ENCODE data around the gene TOMT.
A peak's percentile ranks its signal among the peaks of the same experiment; 100 is the strongest.

Gene TOMT, protein sequence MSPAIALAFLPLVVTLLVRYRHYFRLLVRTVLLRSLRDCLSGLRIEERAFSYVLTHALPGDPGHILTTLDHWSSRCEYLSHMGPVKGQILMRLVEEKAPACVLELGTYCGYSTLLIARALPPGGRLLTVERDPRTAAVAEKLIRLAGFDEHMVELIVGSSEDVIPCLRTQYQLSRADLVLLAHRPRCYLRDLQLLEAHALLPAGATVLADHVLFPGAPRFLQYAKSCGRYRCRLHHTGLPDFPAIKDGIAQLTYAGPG

DNA sequence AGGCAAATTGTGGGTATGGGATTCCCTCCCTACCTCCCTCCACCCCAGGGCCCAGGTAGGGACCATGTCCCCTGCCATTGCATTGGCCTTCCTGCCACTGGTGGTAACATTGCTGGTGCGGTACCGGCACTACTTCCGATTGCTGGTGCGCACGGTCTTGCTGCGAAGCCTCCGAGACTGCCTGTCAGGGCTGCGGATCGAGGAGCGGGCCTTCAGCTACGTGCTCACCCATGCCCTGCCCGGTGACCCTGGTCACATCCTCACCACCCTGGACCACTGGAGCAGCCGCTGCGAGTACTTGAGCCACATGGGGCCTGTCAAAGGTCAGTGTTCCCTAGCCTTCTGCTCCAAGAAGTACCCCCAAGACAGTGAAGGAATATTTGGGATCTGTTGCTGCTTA, at the start of gene TOMT:
Gene TOMT, plus strand, starts transcription at position 37 of the 400 bp plus-strand sequence. Its CDS starts 28 bp downstream, at position 65.
- no peak for DNase-seq (ENCODE audit: insufficient read length, low spot score)
- no peak for FAIRE-seq

DNA sequence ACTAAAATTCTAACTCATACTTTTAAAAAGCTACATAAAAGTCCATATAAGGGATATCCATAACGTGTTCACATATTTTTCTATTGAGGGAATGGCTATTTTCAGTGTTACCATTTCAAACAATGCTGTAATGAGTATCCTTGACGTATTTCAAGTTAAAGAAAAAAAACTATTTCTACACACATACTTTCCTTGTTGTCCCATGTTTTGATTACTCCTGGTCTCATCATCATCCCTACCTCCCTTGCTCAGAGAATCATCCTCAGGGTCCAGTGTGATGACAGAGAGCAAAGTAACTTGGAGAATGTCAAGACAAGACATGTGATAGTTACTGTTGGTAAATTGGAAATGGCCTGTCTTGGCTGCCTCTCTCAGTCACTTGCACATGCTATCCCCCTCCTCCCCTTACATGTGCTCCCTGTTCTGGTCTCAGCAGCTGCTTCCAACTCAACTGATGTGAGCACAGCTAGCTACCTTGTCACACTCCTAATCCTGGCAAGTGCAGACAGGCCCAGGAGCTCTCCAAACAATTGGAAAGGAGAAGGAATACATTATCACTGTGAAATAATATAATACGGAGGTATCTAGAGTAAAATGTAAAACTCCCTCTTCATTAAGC, 47.2 kb upstream of the TOMT start:
- DNase-seq (ENCODE audit: insufficient read length, low spot score) (no peak), FAIRE-seq (no peak)

DNA sequence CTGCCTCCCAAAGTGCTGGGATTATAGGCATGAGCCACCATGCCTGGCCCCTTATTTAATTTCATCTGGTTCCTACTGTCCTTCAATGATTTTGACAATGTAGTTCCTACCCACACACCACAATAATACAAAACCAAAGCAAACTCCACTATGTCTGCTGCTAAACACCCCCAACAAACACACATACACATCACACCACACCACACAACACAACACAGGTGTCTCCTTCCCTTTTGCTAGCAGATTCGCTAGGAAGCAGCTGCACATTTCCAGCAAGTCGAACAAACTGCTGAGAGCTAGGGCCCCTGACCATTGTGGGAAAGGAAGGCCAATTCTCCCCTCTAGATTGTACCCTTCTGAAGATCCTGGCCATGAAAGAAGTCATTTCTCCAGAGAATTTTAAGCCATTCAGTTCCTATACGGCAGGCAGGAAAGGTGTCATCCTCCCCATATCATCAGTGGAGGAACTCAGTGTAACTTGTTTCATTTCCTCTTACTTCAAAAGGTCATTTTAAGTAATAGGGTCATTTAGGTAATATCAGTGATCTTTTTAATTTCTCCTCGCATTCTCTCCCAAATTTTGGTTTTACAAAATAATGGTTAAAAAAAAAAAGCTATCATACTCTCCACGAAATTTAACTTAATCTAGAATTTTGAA, 43.9 kb upstream of the TOMT start:
- FAIRE-seq (no peak), DNase-seq (ENCODE audit: insufficient read length, low spot score) (no peak)

DNA sequence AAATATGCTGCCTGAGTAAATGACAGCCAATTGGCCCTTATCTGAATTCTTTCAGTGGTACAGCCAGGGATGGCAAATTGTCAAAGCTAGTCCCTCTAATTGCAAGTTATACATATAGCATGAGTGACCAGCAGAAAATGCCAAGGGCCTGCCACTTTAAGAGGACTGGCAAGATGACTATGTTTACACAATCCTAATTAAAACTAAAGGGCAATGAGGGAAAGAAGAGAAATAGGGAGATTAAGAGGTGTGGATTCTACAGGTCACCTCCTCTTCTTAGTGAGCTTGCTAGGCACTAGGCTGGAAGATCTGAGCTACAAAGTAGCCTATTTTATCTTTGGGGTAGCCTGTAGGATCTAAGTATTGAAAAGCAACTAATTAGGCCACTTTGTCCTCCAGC, 38.9 kb upstream of the TOMT start:
- no peak for DNase-seq (ENCODE audit: insufficient read length, low spot score)
- FAIRE-seq = no peak

DNA sequence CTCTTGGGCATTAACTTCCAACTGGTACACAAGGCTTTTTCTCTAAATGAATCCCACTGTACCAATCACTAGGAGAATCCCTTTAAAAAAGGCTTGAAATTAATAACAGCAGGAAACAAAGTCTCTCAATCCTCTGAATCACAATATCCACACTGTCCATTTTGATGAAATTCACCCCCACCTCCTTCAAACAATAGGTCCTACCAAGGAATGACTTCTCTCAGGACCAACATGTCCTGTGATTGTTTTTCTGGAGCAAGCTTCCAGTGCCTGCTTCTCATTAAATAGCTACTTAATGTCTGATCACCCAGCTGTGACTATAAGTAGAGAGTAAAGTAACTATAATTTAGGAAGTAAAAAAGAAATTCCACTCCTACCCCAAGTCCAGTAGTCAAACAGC, 38.5 kb upstream of the TOMT start:
- FAIRE-seq (no peak), DNase-seq (ENCODE audit: insufficient read length, low spot score) (no peak)

DNA sequence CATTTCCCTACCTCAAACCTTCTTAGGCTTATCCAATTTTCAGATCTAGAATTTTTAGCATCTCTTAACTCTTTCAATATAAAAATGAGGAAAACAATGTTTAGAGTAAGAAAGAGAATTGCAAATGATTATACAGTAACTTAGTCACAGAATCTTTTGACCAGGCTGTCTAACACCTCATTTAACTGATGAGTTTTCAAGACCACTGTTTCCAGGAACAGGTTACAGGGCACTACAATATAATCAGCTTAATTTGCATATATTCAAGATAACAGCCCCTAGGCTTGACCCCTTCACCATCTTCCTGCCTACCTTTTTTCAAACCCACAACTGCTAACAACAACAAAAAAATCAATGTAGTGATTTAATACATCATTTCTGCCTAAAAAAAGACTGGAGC, 38.0 kb upstream of the TOMT start:
- DNase-seq (ENCODE audit: insufficient read length, low spot score) = no peak
- FAIRE-seq = no peak

DNA sequence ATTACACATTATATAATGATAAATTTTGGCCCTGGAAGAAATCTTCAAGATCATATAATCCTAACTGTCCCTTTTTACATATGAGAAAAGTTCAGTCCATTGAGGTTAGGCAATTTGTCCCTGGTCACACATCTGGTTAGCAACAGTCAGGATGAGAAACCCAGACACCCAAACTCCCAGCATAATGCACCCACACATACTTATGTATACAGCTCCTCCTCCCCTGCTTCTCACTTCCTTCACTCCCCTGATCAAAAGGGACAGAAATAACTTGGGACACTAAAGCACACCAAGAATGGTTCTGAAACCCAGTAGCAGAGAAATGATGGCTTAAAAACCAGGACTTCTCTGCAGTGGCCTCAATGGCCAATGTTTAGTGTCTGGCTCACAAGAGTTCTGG, 36.5 kb upstream of the TOMT start:
- DNase-seq (ENCODE audit: insufficient read length, low spot score) = no peak
- no peak for FAIRE-seq

DNA sequence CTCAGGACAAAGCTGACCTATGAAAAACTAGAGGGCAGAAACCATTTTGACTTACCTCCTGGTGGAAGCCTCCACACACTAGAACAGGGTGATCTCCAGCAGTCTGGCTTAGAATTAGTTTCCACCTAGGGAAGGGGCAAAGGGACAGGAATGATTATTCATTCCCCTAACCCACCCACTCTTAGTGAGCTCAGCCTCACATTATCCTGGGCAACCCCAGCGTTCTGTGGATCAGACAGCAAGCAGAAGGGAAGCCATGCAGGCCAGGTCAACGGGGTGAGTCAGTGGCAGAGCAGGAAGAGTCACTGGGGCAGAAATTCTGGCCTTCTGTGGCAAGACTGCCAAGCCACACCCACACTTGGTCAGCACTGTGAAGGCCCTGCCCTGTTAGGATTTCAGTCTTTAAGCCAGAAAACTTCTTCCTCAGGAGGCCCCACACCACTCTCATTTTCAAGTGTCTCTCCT, 35.9 kb upstream of the TOMT start:
- FAIRE-seq = peak; percentile 93
- peak; percentile 84 for DNase-seq (ENCODE audit: insufficient read length, low spot score)

DNA sequence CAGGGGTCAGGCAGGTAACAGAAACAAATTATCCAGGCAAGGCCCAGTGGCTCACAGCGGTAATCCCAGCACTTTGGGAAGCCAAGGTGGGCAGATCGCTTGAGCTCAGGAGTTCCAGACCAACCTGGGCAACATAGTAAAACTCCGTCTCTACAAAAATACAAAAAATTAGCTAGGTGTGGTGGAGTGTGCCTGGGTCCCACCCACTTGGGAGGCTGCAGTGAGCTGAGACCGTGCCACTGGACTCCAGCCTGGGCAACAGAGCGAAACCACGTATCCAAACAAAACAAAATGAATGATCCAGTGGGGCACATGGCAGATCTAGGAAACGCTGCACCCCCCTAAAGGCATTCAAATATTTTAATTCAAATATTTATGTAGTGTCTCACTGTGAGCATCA, 35.2 kb upstream of the TOMT start:
- no peak for FAIRE-seq
- DNase-seq (ENCODE audit: insufficient read length, low spot score) = no peak

DNA sequence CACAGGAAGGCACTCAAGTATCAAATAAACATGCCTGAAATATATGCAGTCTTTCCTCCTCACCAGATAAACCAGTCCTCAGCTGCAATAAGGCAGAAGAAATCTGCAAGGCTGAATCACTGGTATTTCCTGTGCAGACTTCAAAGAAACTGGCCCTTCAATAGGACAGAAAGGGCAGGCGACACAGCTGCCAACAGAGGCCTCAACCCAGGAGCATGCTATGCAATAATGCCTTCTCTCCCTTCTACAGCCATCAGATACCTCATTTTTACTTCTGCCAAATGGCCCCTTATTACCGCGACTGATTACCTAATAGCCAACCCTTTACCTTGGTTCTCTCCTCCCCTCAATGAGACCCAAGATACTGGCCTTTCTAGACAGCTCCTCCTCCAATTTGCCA, 33.4 kb upstream of the TOMT start:
- FAIRE-seq (peak; percentile 88), DNase-seq (ENCODE audit: insufficient read length, low spot score) (peak; percentile 59)

DNA sequence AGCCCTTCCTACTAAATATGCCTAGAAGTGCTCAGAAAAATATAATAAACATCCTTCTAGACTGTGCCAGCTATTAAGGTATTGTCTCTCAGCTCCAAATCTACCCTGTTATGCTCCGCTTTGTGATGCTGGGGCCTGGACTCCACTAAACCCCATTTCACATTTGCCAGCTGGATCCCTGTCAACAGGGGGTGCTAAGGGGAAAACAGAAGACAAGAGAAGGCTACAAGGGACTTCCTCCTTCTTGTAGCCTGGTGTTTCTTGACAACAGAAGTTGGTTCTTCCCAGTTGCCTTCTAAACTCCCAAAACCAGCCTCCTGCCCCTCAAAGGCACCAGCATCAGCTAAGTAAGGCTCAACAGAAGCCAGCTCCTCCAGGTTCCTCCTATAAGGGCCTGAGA, 30.6 kb upstream of the TOMT start:
- DNase-seq (ENCODE audit: insufficient read length, low spot score) (no peak), FAIRE-seq (no peak)

DNA sequence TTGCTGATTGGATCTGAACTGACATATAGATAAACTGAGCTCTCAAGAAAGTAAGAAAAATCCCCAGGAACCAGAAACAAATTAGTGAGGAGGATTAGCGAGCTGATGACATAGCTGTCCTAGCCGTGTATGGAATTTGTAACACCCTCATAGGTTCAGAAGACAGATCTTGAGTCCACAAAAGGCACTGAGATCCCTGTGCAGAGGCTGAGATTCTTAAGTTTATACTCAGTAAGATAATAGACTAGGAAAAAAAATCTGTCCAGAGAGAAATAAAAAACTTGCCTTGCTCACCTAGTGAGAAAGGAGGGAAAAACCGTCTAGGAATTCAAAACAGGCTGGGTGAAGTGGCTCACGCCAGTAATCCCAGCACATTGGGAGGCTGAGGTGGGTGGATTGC, 30.0 kb upstream of the TOMT start:
- FAIRE-seq = no peak
- no peak for DNase-seq (ENCODE audit: insufficient read length, low spot score)

DNA sequence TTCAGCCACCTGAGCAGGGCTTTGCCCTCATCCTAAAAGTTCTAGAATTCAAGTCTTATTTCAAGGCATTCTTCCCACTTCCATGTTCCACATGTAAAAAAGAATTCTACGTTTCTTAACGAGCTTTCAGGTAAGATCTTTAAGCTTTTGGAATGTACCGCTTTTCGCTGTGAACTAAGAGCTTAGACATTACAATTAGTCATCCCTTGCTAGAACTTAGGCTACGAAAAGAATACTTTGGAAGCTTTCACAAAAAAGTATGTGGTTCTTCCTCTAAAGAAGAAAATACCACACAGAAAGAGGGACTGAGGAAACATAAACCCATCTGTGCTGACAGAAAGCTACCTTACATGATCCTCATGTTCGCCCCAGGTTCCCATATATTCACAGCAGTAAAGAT, 27.2 kb upstream of the TOMT start:
- DNase-seq (ENCODE audit: insufficient read length, low spot score) (no peak), FAIRE-seq (no peak)

DNA sequence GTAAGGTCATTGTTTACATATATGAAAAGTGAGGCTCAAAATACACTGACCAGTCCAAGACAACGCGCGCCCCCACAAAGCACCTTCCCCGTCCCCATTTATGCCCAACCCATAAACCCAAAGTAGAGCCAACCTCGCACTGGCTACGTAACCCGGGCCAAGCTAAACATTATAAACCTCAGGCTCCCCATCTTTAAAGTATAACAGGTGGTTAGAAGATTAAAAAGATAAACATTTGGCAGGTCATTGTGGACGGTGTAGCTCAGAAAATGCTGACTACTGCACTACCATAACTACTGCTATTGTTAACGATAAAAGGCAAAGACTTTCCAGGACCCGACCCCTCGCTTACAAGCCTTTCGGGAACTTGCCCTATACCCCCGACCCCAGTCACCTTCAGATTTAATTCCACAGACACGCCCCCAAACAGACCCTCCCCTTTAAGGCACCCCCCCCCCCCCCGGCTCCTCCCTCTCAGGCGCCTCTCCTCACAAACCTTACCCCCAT, 25.9 kb upstream of the TOMT start:
- DNase-seq (ENCODE audit: insufficient read length, low spot score) (peak; percentile 72), FAIRE-seq (no peak)

DNA sequence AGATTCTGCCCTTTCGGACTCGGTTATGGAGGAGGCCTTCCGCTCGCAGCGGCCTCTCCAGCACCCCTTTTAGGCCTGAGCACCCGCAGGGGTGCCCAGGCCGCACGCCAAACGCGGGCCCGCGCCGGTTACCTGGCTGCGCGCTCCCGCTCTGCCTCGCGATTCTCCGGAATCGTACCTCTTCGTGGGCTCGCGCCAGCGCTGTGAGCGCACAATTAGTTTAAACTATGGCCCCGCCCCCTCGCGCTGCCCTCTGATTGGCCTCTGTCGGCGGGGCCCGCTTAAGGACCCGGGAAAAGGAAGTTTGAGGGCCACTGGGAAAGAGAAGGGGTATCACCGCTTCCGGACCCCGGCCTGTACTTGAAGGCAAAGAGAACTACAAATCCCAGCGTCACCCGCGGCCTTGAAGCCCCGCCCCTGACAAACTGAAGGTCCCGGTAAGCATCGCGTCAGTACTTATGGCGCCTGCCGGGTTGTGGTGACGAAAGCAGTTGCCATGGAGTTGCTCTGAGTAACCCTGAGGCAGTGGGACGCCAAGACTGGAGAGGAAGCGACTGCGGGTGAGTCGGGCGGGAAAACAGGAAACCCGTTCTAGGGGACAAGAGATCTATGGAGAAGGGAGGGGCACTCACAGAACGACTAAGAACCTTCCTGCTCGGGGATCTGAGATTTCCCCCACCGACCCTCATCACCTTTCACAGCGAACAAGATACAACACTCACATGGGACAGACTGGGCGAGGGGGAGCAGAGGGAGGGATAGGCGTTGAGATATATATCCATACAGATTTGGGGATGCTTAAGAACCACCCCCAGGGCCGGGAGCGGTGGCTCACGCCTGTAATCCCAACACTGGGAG, 25.2 kb upstream of the TOMT start, which contains the start of the genes LRRC51 and NUMA1:
Gene LRRC51, plus strand, starts transcription at position 525 of the 858 bp plus-strand sequence. CDS start 8,234 bp downstream, outside the sequence.
Gene NUMA1, minus strand, starts transcription at position 217 of the 858 bp plus-strand sequence. CDS start 44,599 bp downstream, outside the sequence.
- DNase-seq (ENCODE audit: insufficient read length, low spot score) = peak; percentile 99
- peak; percentile 97 for FAIRE-seq

DNA sequence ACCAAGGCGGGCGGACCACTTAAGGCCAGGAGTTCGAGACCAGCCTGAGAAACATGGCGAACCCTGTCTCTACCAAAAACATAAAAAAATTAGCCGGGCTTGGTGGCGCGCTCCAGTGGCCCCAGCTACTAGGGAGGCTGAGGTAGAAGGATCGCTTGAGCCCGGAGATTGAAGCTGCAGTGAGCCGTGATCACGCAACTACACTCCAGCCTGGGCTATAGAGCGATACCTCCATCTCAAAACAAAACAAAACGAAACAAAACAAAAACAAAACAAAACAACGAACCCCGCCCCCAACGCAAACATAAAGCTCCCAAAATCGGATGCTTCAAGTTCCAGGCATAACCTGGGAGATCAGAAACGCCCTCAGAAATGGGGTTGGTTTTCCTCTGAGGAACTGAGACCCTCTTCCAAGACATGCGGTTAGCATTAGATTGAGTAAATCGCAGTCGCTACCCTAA, 24.5 kb upstream of the TOMT start:
- no peak for FAIRE-seq
- no peak for DNase-seq (ENCODE audit: insufficient read length, low spot score)

DNA sequence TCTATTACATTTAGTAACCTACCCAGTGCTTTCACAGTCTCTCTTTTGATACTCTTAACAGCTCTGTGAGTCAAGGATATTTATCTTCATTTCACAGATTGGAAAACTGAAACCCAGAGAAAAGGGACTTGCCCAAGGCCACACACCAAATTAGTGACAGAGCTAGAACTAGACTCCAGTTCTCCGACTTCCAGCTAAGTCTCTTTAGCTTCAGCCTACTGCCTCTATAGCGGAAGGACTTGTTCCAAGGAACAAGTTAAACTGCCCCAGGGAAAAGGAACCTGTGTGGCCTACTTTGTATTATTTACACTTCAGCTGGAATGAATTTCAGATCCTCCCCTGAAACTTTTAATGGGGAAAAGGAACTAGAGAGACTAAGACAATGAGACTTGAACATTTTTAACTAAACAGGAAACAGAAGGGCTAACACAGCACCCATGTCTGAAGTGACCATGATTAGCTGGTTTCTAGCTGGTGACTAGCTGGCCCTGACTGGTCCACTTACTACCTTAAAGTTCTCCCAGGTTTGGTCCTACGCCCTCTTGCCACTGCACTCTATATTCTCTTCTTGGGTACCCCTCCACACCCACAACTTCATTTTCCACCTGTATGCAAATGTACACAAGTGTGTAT, 23.8 kb upstream of the TOMT start:
- FAIRE-seq = no peak

DNA sequence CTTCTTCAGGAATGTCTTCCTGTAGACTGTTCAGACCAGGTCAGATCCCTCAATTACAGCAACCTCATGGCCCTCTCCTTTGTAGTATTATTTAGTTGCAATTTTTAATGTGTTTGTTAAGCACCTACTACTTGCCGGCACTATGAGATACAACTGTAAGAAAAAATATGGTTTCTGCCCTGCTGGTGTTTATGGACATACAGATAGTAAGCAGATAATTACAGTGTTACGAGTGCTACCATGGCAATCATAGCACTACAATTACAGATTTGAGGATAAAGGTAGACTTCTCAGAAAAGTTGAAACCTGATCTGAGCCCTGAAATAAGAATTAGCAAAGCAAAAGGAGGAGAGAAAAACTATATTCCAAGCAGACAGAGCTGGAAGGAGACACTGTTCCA, 22.3 kb upstream of the TOMT start:
- DNase-seq (ENCODE audit: insufficient read length, low spot score) = no peak
- FAIRE-seq = no peak

More for the DNA sequence above, 23.8 kb upstream of the TOMT start:
- no peak for DNase-seq (ENCODE audit: insufficient read length, low spot score)

DNA sequence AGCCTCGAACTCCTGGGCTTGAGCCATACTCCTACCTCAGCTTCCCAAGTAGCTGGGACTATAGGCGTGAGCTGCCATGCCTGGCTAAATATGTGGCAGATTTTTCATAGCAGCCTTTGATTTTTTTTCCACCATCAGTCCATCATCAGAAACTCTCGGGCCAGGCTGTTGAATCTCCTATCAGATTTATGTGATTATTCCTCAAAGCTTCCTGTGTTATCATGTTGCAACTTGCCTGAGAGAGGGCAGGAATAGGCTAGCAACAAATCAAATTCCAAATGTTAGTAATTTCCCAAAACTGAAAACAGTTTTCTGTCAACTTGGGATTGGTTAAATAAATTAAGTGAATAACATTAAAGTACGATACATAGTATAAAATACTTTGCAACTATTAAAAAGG, 21.6 kb upstream of the TOMT start:
- FAIRE-seq = no peak
- DNase-seq (ENCODE audit: insufficient read length, low spot score) = no peak

DNA sequence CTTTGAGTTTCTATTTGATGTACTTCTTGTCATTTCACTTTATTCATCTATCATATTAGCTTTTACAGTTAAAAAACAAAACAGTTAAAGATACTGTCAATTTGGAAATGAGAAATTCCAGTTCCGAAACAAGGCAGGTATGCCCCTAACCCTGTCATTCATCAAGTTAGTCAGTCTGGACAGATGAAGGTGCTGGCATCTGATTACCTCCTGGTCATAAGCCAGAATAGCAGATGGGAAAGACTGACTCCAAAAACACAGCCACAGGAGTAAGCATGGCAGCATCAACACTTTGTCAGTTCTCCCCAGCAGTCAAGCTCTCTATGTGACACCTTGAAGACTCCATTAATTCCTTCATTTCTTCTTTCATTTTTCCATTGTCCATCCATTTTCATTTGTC, 20.8 kb upstream of the TOMT start:
- no peak for DNase-seq (ENCODE audit: insufficient read length, low spot score)
- no peak for FAIRE-seq
